GM12801 (cell line): ENCODE data around the gene ZNF91.

Experiments
- TF ChIP-seq, protein P1 (sequence below): IDR thresholded peaks from one replicate; pipeline ENCODE4 v1.5.1; 2011; ENCODE audit warnings: control low read depth; ENCODE audit not compliant: insufficient read length; ENCODE audit errors: extremely low read depth

The ZNF91 gene

DNA sequence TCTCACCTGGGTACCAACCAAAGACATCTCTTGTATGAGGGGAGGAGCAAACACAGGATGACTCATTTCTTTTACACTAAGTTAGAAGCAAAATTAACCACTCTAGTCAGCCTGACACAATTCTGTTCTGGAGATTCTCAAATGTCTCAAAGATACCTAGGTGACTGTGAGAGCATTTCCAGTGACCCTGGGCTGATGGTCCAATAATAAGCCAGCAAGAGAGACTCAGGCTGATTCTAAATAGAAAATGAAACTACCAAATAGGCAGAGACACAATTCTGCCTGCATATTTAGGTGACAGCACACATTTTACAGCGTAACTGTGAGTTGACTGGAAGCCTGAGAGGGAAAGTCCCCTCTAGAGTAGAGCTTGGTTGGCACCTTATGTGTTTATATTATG, 16.3 kb downstream of the ZNF91 start:
- TF ChIP-seq, protein P1, sequence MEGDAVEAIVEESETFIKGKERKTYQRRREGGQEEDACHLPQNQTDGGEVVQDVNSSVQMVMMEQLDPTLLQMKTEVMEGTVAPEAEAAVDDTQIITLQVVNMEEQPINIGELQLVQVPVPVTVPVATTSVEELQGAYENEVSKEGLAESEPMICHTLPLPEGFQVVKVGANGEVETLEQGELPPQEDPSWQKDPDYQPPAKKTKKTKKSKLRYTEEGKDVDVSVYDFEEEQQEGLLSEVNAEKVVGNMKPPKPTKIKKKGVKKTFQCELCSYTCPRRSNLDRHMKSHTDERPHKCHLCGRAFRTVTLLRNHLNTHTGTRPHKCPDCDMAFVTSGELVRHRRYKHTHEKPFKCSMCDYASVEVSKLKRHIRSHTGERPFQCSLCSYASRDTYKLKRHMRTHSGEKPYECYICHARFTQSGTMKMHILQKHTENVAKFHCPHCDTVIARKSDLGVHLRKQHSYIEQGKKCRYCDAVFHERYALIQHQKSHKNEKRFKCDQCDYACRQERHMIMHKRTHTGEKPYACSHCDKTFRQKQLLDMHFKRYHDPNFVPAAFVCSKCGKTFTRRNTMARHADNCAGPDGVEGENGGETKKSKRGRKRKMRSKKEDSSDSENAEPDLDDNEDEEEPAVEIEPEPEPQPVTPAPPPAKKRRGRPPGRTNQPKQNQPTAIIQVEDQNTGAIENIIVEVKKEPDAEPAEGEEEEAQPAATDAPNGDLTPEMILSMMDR, result no peak

- TF ChIP-seq, protein P1, result no peak
These were observed 18.0 kb downstream of the ZNF91 start for GRCh38 chr19:23377276-23377675.

- TF ChIP-seq, protein P1, result no peak
These were observed 28.8 kb downstream of the ZNF91 start for GRCh38 chr19:23366437-23366836.

DNA sequence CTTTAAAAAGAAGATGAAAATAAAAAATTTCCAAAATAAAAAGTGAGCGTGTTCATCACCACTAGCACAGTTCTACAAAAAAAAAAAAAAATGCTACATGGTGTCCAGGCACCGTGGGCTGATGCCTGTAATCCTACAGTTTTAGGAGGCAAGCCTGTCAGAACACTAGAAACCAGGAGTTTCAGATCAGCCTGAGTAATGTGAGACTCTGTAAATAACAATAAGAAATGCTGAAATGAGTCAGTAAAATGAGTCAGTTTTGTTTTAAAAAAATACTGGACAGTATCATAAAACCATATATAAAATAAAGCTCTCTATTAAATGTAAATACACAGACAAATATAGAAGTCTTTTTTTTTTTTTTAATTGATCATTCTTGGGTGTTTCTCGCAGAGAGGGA, 30.0 kb downstream of the ZNF91 start:
- TF ChIP-seq, protein P1, result no peak

GRCh38 chr19:23351806-23352205, 43.5 kb downstream of the ZNF91 start:
- TF ChIP-seq, protein P1, result no peak

GRCh38 chr19:23346696-23347095, 48.6 kb downstream of the ZNF91 start:
- TF ChIP-seq, protein P1, result no peak

DNA sequence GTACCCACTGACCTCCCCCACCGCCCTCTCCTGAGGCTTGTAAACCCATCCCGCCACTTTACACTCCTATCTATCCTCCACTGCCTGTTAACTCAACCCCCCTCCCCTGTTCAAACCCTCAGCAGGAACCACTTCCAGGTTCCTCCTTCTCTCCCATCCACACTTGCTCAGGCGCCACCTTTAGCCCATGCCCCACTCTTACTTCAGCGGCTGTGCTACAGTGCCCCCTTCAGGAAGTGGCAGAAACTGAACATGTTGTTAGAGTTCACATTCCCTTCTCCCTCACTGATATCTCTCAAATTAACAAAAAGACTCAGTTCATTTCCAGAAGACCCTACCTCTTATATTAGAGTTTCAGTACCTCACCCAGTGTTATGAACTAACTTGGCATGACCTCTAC, 49.4 kb downstream of the ZNF91 start:
- TF ChIP-seq, protein P1, result no peak
